Lower leg skin (tissue), 3 donors: Measurements from ENCODE around the gene TFPI.

Source experiments
- CTCF ChIP-seq, 3 donors: fragments of 450-650 bp; IDR thresholded peaks; one replicate each; pipeline ENCODE4 v1.5.1; 2016; ENCODE audit warnings: antibody characterized with exemption in 3 of 3, mild to moderate bottlenecking in 3 of 3, moderate library complexity in 2 of 3
- POLR2A ChIP-seq, 2 donors: fragments of 450-650 bp; IDR thresholded peaks; one replicate each; pipeline ENCODE4 v1.6.1; 2016 to 2017; ENCODE audit warnings: antibody characterized with exemption in 2 of 2, mild to moderate bottlenecking in 1 of 2, moderate library complexity in 1 of 2

GRCh38 chr2:187520121-187520624, 34.1 kb downstream of the TFPI start:
- TF ChIP-seq POLR2A (IDR thresholded peaks at IDR 0.05) (no peak), CTCF (IDR thresholded peaks at IDR 0.05) (no peak)
